HG03575 (cell line): ENCODE results near the gene REN.

Experiments used
- ATAC-seq: cut with Tn5 transposase; IDR thresholded peaks from one replicate; pipeline ENCODE4 v1.9.1; 2021; ENCODE audit not compliant: unreplicated experiment, insufficient number of reproducible peaks, low FRiP score; ENCODE audit errors: extremely low read depth

The REN gene

GRCh38 chr1:204124639-204125038 lies 41.5 kb downstream of the REN start:
- ATAC-seq: no peak

DNA sequence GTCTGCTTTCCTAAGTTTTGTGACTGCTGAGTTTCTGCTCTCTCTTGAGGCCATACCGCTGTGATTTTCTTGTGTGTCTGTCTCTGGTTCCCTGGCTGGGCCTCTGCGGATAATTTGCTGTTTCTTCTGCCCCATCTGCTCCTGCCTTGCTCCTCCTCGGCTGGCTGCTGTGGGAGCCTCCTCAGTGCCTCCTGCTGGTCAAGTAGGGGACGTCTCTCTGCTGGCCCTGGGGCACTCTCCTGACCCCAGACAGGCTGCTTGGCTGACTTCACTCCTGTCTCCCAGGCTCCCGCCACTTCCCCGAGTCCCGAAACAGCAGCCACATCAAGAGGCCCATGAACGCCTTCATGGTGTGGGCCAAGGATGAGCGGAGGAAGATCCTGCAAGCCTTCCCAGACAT lies 42.8 kb downstream of the REN start:
- ATAC-seq: no peak

- no peak for ATAC-seq
Observed at GRCh38 chr1:204121840-204122555, 44.1 kb downstream of the REN start.

GRCh38 chr1:204116539-204116938 lies 49.6 kb downstream of the REN start:
- no peak for ATAC-seq

DNA sequence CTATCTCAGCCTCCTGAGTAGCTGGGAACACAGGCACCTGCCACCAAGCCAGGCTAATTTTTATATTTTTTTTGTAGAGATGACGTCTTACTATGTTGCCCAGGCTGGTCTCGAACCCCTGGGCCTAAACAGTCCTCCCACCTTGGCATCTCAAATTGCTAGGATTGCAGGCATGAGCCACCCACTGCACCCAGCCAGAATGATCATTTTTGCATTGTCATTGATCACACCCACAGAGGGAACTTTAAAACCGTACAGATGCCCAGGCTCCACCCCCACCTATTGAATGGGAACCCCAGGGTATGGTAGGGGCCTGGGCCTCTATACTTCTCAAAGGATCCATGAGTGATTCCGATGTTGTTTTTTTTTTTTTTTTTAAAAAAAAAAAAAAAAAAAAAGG lies 51.0 kb downstream of the REN start:
- ATAC-seq: no peak

GRCh38 chr1:204114606-204115005 lies 51.5 kb downstream of the REN start:
- ATAC-seq: no peak

DNA sequence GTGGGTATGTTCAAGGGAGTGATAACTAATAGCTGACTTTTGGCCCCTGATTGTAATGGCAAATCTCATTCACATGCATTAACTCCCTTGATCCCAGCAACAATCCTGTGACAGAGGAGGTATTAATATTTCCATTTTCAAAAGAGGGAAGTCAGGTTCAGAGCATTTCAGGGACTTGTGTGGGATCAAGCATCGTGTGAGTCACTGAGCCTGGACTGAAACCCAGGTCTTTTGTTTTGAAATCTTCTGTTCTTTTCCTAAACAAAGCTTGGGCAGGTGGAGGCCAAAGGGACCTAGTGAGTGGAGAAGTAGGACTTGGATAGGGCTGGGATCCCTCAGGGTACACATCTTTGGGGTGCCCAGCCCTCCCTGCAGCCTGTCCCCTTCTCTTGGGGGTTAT lies 52.2 kb downstream of the REN start:
- ATAC-seq: no peak

DNA sequence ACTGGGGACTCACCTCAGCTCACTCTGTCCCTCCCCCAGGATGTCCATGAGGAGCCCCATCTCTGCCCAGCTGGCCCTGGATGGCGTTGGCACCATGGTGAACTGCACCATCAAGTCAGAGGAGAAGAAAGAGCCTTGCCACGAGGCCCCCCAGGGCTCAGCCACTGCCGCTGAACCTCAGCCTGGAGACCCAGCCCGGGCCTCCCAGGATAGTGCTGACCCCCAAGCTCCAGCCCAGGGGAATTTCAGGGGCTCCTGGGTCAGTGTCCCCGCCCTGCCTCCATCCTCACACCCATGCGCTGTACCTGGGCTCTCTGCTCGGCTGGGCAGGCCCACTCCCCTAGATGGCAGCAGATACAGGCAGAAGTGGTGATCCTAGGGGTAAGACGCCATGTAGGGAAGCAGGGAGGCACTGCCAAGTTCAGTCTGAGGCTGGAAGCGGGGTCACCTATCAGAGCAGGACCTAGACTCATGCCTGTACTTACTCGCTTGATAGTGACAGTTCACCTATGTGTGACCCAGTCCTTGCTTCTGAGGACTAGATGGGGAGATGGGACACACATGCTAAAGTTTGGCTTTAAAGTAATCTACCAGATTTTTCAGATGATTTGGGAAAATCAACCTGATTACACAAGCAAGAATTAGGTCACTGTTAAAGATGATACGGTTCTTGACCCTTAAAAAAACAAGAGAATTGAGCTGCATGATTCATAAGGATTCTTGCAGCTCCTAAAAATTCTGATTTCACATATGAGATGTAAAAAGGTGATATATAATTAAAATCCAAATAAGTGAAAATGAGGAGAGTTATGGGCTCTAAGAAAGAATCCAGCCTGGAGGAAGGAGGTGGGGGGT lies 53.0 kb downstream of the REN start:
- ATAC-seq: no peak

- ATAC-seq: no peak
Observed at GRCh38 chr1:204110894-204111633, 55.1 kb downstream of the REN start.

DNA sequence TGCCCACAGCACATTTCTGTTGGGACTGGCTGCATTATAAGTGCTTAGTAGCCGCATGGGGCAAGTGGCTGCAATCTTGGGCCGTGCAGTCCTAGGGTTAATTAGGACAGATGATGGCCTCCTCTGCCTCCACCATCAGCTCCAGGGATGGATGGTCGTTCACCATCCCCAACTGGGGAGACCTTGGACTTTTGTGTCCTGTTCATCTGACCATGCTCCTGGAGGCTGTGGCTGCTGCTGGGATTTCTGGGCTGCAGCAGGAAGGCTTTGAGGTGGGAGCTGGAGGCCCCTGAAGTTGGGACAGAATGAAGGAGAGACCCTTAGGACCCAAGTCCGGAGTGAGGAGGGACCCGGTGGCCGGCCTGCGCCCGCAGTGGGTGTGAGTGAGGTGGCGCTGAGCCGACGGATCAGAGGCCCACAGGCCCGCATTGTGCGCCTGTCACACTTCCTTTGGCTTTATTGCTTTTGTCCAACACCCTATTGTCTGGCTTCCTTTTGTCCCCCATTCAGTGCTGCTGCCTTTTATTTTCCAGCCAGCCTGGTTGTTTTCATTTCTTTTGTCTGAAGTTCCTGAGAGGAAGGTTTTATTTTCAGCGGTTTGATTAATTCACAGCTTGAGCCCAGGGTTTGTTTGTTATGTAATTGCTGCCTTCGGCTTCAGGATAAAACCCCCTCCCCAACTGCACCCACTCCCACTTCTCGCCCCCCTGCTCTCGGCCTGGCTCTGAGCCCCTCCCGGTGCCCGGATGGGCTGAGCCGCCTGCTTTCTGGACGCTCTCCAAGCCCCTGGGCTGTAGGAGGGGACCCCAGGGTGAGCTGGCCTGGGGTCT lies 57.6 kb downstream of the REN start:
- ATAC-seq: no peak

- ATAC-seq: no peak
Observed at GRCh38 chr1:204107892-204108291, 58.2 kb downstream of the REN start.

GRCh38 chr1:204106825-204107224 lies 59.3 kb downstream of the REN start:
- ATAC-seq: no peak

- ATAC-seq: no peak
Observed at GRCh38 chr1:204105131-204105515, 61.0 kb downstream of the REN start.
